ENCODE data around the gene ARSI. TPM values are rescaled to one million over a fixed set of nuclear protein-coding genes. Genes with fewer than 3 reads are reported as not detected.

The ARSI gene
- polyA plus RNA-seq, 2 of the 4 experiments (the other 2 are of a cell fraction), result 2.9 to 22.0 TPM

DNA sequence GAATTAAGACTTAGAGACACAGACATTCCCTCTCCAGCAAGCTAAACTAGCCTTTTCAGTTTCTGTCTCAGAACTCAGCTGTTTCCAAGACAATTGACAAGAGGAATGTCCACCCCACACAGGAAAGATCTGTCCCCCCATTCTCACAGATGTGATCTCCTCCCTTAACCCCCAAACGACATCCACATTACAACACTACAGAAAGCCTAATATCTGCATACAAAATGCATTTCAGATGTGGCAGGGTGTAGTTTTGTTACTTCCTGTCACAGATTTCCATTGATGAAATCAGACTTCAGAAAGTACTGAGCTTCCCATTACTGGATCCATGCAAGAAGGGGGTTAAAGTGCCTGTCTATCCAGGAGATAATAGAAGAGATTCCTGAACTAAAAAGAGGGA, 2.9 kb upstream of the ARSI start:
- no peak overlapping the region for H3K4me3 ChIP-seq
- 25% methylated on average over 1 of the region's 1 CpG for WGBS (ENCODE audit: missing lambda C conversion rate)
- no peak for ATAC-seq
- peaks cover 52% of the 10 kb centered on the region for H3K4me1 ChIP-seq
- CTCF ChIA-PET, result interaction anchor here (0.8 to 2.4 kb wide), 6 partner anchors 9 to 51 kb away, joined by 3 to 17 read pairs (median 4); no protein-coding TSS in a partner anchor
- no peaks in the 10 kb centered on the region for H3K9me3 ChIP-seq
- no peak for DNase-seq (ENCODE audit: low read depth in 1 of 2, low spot score in 1 of 2)
- no peak overlapping the region for H3K4me2 ChIP-seq
- POLR2A ChIA-PET, result interaction anchor here (1.3 kb wide), 1 partner anchor 12 kb away, joined by 4 read pairs; no protein-coding TSS in a partner anchor
- TF ChIP-seq GATA3 (IDR thresholded peaks at IDR 0.05; ENCODE audit: borderline replicate concordance) (no peak), SMC3 (IDR thresholded peaks at IDR 0.05) (no peak), CHD2 (IDR thresholded peaks at IDR 0.05; ENCODE audit: low read length, partially characterized antibody) (no peak), HOXB5 (CRISPR knock-in tag; IDR thresholded peaks at IDR 0.05) (no peak), USF2 (IDR thresholded peaks at IDR 0.05) (no peak)
- H3K27ac ChIP-seq, result peak overlapping the region in 1 of 2 experiments; percentile 87; a peak in 2 of 6 replicates
- no peak for FAIRE-seq

DNA sequence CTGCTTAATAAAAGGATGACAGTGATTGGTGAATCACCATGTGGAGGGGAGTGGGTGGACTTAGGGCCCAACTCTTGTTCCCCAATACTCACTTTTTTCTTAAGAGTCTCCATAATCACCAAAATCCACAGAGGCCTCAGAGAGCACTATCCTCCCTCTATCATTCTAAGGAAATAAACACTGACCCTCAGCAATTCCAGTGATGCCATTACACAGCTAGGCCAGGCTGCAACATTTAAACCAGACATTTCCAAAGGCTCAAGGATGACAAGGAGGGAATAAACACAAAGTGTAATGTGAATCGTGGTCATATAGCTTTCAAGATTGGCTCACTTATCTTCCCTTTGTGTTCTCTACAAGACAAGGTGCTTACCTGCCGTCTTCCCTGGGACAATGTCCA, 2.4 kb upstream of the ARSI start:
- Histone ChIP-seq H3K4me1 (peaks cover 52% of the 10 kb centered on the region), H3K9me3 (no peaks in the 10 kb centered on the region), H3K27ac (peak overlapping the region in 1 of 2 experiments; percentile 87; a peak in 2 of 6 replicates), H3K4me2 (no peak overlapping the region), H3K4me3 (no peak overlapping the region)
- 97% methylated on average over 2 of the region's 2 CpGs for WGBS (ENCODE audit: missing lambda C conversion rate)
- ATAC-seq (no peak), FAIRE-seq (no peak), DNase-seq (ENCODE audit: low read depth in 1 of 2, low spot score in 1 of 2) (no peak)
- CTCF ChIA-PET, result interaction anchor here (1.0 to 2.4 kb wide), 5 partner anchors 10 to 51 kb away, joined by 3 to 17 read pairs (median 4); no protein-coding TSS in a partner anchor
- POLR2A ChIA-PET, result interaction anchor here (1.3 kb wide), 1 partner anchor 12 kb away, joined by 4 read pairs; no protein-coding TSS in a partner anchor
- no peak for TF ChIP-seq NPAS2 (CRISPR knock-in tag; IDR thresholded peaks at IDR 0.05; ENCODE audit: borderline replicate concordance)
- no peak for TF ChIP-seq ZFP36 (IDR thresholded peaks at IDR 0.05; ENCODE audit: borderline replicate concordance, partially characterized antibody)
- TF ChIP-seq POLR2AphosphoS2 (conservative IDR thresholded peaks at IDR 0.05; ENCODE audit: low read length), result no peak
- TF ChIP-seq KDM5A (IDR thresholded peaks at IDR 0.05), result no peak
- no peak for TF ChIP-seq FOXS1 (CRISPR knock-in tag; IDR thresholded peaks at IDR 0.05)
- no peak for TF ChIP-seq HEYL (CRISPR knock-in tag; IDR thresholded peaks at IDR 0.05)
- no peak for TF ChIP-seq ATOH8 (CRISPR knock-in tag; IDR thresholded peaks at IDR 0.05; ENCODE audit: low read depth)

GRCh38 chr5:150304481-150305081, 1.9 kb upstream of the ARSI start:
- whole genome bisulfite sequencing (ENCODE audit: missing lambda C conversion rate), result 72% methylated on average over 4 of the region's 4 CpGs
- DNase-seq (ENCODE audit: low read depth in 1 of 2, low spot score in 1 of 2) (no peak), FAIRE-seq (no peak), ATAC-seq (no peak)
- Histone ChIP-seq H3K4me3 (no peak overlapping the region), H3K4me1 (peaks cover 52% of the 10 kb centered on the region), H3K27ac (peak overlapping the region in 1 of 2 experiments; percentile 87; a peak in 3 of 6 replicates), H3K9me3 (no peaks in the 10 kb centered on the region), H3K4me2 (no peak overlapping the region)
- CTCF ChIA-PET, result interaction anchor here (1.4 to 6.9 kb wide), 2 partner anchors 46 to 52 kb away, joined by 3 to 75 read pairs; no protein-coding TSS in a partner anchor
- TF ChIP-seq FOSB (CRISPR knock-in tag; IDR thresholded peaks at IDR 0.05) (no peak), REST (IDR thresholded peaks at IDR 0.05) (no peak), HOXB13 (CRISPR knock-in tag; IDR thresholded peaks at IDR 0.05; ENCODE audit: low read depth) (no peak), EHMT2 (IDR thresholded peaks at IDR 0.05; ENCODE audit: low read depth) (no peak)
- TF ChIP-seq, protein P1, sequence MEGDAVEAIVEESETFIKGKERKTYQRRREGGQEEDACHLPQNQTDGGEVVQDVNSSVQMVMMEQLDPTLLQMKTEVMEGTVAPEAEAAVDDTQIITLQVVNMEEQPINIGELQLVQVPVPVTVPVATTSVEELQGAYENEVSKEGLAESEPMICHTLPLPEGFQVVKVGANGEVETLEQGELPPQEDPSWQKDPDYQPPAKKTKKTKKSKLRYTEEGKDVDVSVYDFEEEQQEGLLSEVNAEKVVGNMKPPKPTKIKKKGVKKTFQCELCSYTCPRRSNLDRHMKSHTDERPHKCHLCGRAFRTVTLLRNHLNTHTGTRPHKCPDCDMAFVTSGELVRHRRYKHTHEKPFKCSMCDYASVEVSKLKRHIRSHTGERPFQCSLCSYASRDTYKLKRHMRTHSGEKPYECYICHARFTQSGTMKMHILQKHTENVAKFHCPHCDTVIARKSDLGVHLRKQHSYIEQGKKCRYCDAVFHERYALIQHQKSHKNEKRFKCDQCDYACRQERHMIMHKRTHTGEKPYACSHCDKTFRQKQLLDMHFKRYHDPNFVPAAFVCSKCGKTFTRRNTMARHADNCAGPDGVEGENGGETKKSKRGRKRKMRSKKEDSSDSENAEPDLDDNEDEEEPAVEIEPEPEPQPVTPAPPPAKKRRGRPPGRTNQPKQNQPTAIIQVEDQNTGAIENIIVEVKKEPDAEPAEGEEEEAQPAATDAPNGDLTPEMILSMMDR (IDR thresholded peaks at IDR 0.05), result no peak
- TF ChIP-seq, protein P2, sequence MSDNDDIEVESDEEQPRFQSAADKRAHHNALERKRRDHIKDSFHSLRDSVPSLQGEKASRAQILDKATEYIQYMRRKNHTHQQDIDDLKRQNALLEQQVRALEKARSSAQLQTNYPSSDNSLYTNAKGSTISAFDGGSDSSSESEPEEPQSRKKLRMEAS (IDR thresholded peaks at IDR 0.05), result no peak
- POLR2A ChIA-PET, result no interaction called here
